CD4-positive, alpha-beta T cell treated with Interleukin-4 for 4 hours (primary cell): ENCODE data around the gene CST7.
"Not testable (repeated sequence)": the region's sequence is repeated elsewhere in the genome, so short reads cannot be mapped to it uniquely, and the experiment has no call there.

Source experiments
- DNase-seq: peaks from one replicate; pipeline ENCODE4 v3.0.0-alpha.2; 2020

The CST7 gene

GRCh38 chr20:24948939-24949679 is at the start of gene CST7:
CST7 (plus strand) TSS chr20:24949269; CDS start chr20:24949506, 237 bp downstream.
- peak; percentile 90 for DNase-seq

- DNase-seq: no peak
Measured at GRCh38 chr20:24906806-24907205, 42.3 kb upstream of the CST7 start.

- DNase-seq: no peak
Measured at GRCh38 chr20:24908642-24909041, 40.4 kb upstream of the CST7 start.

- no peak for DNase-seq
Measured at GRCh38 chr20:24909086-24909780, 39.8 kb upstream of the CST7 start.

- no peak for DNase-seq
Measured at GRCh38 chr20:24909861-24910260, 39.2 kb upstream of the CST7 start.

GRCh38 chr20:24910461-24910860 is 38.6 kb upstream of the CST7 start:
- no peak for DNase-seq

GRCh38 chr20:24911461-24911860 is 37.6 kb upstream of the CST7 start:
- DNase-seq: no peak

GRCh38 chr20:24912397-24913075 is 36.5 kb upstream of the CST7 start:
- no peak for DNase-seq

GRCh38 chr20:24913076-24913628 is 35.9 kb upstream of the CST7 start:
- no peak for DNase-seq

GRCh38 chr20:24914388-24915241 is 34.5 kb upstream of the CST7 start:
- no peak for DNase-seq

GRCh38 chr20:24915440-24915839 is 33.6 kb upstream of the CST7 start:
- no peak for DNase-seq

GRCh38 chr20:24915892-24916291 is 33.2 kb upstream of the CST7 start:
- no peak for DNase-seq

GRCh38 chr20:24916412-24916811 is 32.7 kb upstream of the CST7 start:
- DNase-seq: no peak

- DNase-seq: no peak
Measured at GRCh38 chr20:24917056-24917455, 32.0 kb upstream of the CST7 start.

- peak; percentile 35 for DNase-seq
Measured at GRCh38 chr20:24917797-24918578, 31.1 kb upstream of the CST7 start.

GRCh38 chr20:24918579-24919566 is 30.2 kb upstream of the CST7 start:
- DNase-seq: no peak

GRCh38 chr20:24919665-24920064 is 29.4 kb upstream of the CST7 start:
- DNase-seq: not testable (repeated sequence)

GRCh38 chr20:24920706-24921105 is 28.4 kb upstream of the CST7 start:
- not testable (repeated sequence) for DNase-seq

GRCh38 chr20:24929259-24929658 is 19.8 kb upstream of the CST7 start:
- not testable (repeated sequence) for DNase-seq
